K562 (cell line): ENCODE measurements around the gene PRSS53. TPM values are rescaled to one million over a fixed set of nuclear protein-coding genes. Genes with fewer than 3 reads are reported as not detected.
A peak's percentile ranks its signal among the peaks of the same experiment; 100 is the strongest.

Experiments used
- CHD2 ChIP-seq: IDR thresholded peaks from 2 replicates; pipeline ENCODE4 v1.6.1; 2011; ENCODE audit warnings: low read depth, low read length
- DDX20 ChIP-seq: fragments of 450-650 bp; IDR thresholded peaks from 2 replicates; pipeline ENCODE4 v1.6.1; 2016; ENCODE audit warnings: missing genetic modification characterization, low read depth, mild to moderate bottlenecking, missing compliant biosample characterization, moderate library complexity
- E2F1 ChIP-seq: sonication (generic); formaldehyde crosslinking; IDR thresholded peaks from 2 replicates; pipeline ENCODE4 v1.8.1; 2023; ENCODE audit warnings: mild to moderate bottlenecking, missing genetic modification reagents, moderate library complexity
- GATAD2B ChIP-seq: fragments of 450-650 bp; IDR thresholded peaks from 2 replicates; pipeline ENCODE4 v1.6.1; 2017; ENCODE audit warnings: mild to moderate bottlenecking, borderline replicate concordance
- HIVEP1 ChIP-seq: fragments of 250-450 bp; sonication (Bioruptor Pico); IDR thresholded peaks from 2 replicates; pipeline ENCODE4 v1.4.0; 2020; ENCODE audit warnings: mild to moderate bottlenecking
- KAT2B ChIP-seq: IDR thresholded peaks from one replicate; pipeline ENCODE4 v1.6.1; 2012; ENCODE audit warnings: low read depth, mild to moderate bottlenecking, control low read depth, inconsistent platforms, low read length, moderate library complexity
- MYC ChIP-seq, 2 experiments: fragments of 250-450 bp in 1 of 2; sonication (Bioruptor Pico) in 1 of 2; IDR thresholded peaks; 2 replicates each; pipeline versions ENCODE4 v1.5.1 to v1.6.1; 2012 to 2021; ENCODE audit warnings: low read depth in 2 of 2, borderline replicate concordance in 1 of 2, improper control_type of control experiment in 1 of 2, low read length in 1 of 2, mild to moderate bottlenecking in 1 of 2, moderate library complexity in 1 of 2
- NBN ChIP-seq: fragments of 450-650 bp; IDR thresholded peaks from 2 replicates; pipeline ENCODE4 v1.6.1; 2016; ENCODE audit warnings: low read depth, mild to moderate bottlenecking
- NFXL1 ChIP-seq: fragments of 450-650 bp; formaldehyde crosslinking; IDR thresholded peaks from 2 replicates; pipeline ENCODE4 v1.4.0; 2021; ENCODE audit warnings: mild to moderate bottlenecking
- NUFIP1 ChIP-seq: fragments of 450-650 bp; IDR thresholded peaks from 2 replicates; pipeline ENCODE4 v1.6.1; 2018; ENCODE audit not compliant: partially characterized antibody
- PTBP1 ChIP-seq: fragments of 200-400 bp; formaldehyde crosslinking; IDR thresholded peaks from 2 replicates; pipeline ENCODE4 v1.6.1; 2017; ENCODE audit warnings: low read depth, low read length
- PTTG1 ChIP-seq: fragments of 450-650 bp; IDR thresholded peaks from 2 replicates; pipeline ENCODE4 v1.6.1; 2016; ENCODE audit warnings: low read depth, mild to moderate bottlenecking, missing genetic modification characterization, missing compliant biosample characterization
- RHOXF2B ChIP-seq: fragments of 250-450 bp; sonication (Bioruptor Pico); conservative IDR thresholded peaks from 2 replicates; pipeline ENCODE4 v1.5.1; 2021
- SLC30A9 ChIP-seq: fragments of 250-450 bp; sonication (Bioruptor Pico); IDR thresholded peaks from 2 replicates; pipeline ENCODE4 v1.8.0; 2022; ENCODE audit warnings: mild to moderate bottlenecking, moderate library complexity
- SNRNP70 ChIP-seq: fragments of 200-400 bp; formaldehyde crosslinking; optimal IDR thresholded peaks from 2 replicates; pipeline ENCODE3; 2017; ENCODE audit warnings: low read depth, low read length
- TARDBP ChIP-seq: fragments of 450-650 bp; IDR thresholded peaks from 2 replicates; pipeline ENCODE4 v1.6.1; 2016
- TBL1XR1 ChIP-seq, 2 experiments: IDR thresholded peaks; 2 replicates each; pipeline ENCODE4 v1.6.1; 2012; ENCODE audit warnings: improper control_type of control experiment in 2 of 2, low read length in 2 of 2, mild to moderate bottlenecking in 1 of 2
- XRCC4 ChIP-seq: IDR thresholded peaks from one replicate; pipeline ENCODE4 v1.6.1; 2011; ENCODE audit not compliant: insufficient read depth, insufficient read length; ENCODE audit errors: extremely low read depth
- XRCC5 ChIP-seq: fragments of 200-400 bp; formaldehyde crosslinking; IDR thresholded peaks from 2 replicates; pipeline ENCODE4 v1.6.1; 2017; ENCODE audit warnings: low read depth, mild to moderate bottlenecking, low read length
- ZBTB34 ChIP-seq: fragments of 250-450 bp; sonication (Bioruptor Pico); IDR thresholded peaks from 2 replicates; pipeline ENCODE4 v1.8.0; 2021; ENCODE audit warnings: mild to moderate bottlenecking, moderate library complexity
- ZNF140 ChIP-seq: fragments of 250-450 bp; sonication (Bioruptor Pico); IDR thresholded peaks from 2 replicates; pipeline ENCODE4 v1.8.0; 2021; ENCODE audit warnings: moderate library complexity, mild to moderate bottlenecking, inconsistent platforms
- ZNF146 ChIP-seq: IDR thresholded peaks from one replicate; pipeline ENCODE4 v1.6.1; 2018; ENCODE audit warnings: missing compliant biosample characterization; ENCODE audit not compliant: unreplicated experiment
- ZNF239 ChIP-seq: fragments of 250-450 bp; sonication (Bioruptor Pico); IDR thresholded peaks from 2 replicates; pipeline ENCODE4 v1.4.0; 2020; ENCODE audit warnings: mild to moderate bottlenecking
- ZNF282 ChIP-seq: sonication (generic); formaldehyde crosslinking; IDR thresholded peaks from 2 replicates; pipeline ENCODE4 v1.8.1; 2023; ENCODE audit warnings: missing genetic modification reagents
- ZNF57 ChIP-seq: fragments of 450-650 bp; formaldehyde crosslinking; IDR thresholded peaks from 2 replicates; pipeline ENCODE4 v1.4.0; 2020; ENCODE audit warnings: mild to moderate bottlenecking, moderate library complexity
- ZNF764 ChIP-seq: fragments of 250-450 bp; sonication (Bioruptor Pico); IDR thresholded peaks from 2 replicates; pipeline ENCODE4 v1.4.0; 2020; ENCODE audit warnings: low read depth, mild to moderate bottlenecking, moderate library complexity
- ZZZ3 ChIP-seq: fragments of 450-650 bp; IDR thresholded peaks from 2 replicates; pipeline ENCODE4 v1.6.1; 2016; ENCODE audit warnings: antibody characterized with exemption, mild to moderate bottlenecking, moderate library complexity
- polyA plus RNA-seq, 8 experiments: library from polyadenylated mRNA; depleted of rRNA in 4 of 8; stranded (reverse) in 5 of 8; unstranded in 3 of 8; fragments of >200 nt; fragmentation: Nextera tagmentation in 2 of 8; fragmentation: Illumina TruSeq in 1 of 8; extraction: Ambion mirVana in 2 of 8; extraction: Trizol in 1 of 8; gene quantifications; 2 replicates each; pipeline versions ENCODE4 v1.2.1 to v1.2.3, GENCODE V29; 2011 to 2014; ENCODE audit warnings: inconsistent platforms in 1 of 8, missing spikeins in 1 of 8
- total RNA-seq, 7 experiments: library from RNA; depleted of rRNA in 6 of 7; stranded (reverse); fragments of >200 nt in 6 of 7; fragmentation: Illumina TruSeq in 2 of 7; extraction: Trizol in 2 of 7; gene quantifications; 2 replicates each; pipeline versions ENCODE4 v1.2.1 to v1.2.3, GENCODE V29; 2011 to 2021; ENCODE audit warnings: low replicate concordance in 1 of 7
- TF ChIP-seq, protein P1 (sequence below): fragments of 250-450 bp; sonication (Bioruptor Pico); IDR thresholded peaks from 2 replicates; pipeline ENCODE4 v1.8.0; 2021; ENCODE audit warnings: borderline replicate concordance, mild to moderate bottlenecking, moderate library complexity; ENCODE audit not compliant: poor library complexity, severe bottlenecking

The PRSS53 gene
- total and polyA plus RNA-seq, 9 of the 15 experiments (the other 6 are each of a cell fraction or from before 2014, with no cell fraction given) = 0.40 to 1.9 (median 0.78) TPM; not detected in 2

DNA sequence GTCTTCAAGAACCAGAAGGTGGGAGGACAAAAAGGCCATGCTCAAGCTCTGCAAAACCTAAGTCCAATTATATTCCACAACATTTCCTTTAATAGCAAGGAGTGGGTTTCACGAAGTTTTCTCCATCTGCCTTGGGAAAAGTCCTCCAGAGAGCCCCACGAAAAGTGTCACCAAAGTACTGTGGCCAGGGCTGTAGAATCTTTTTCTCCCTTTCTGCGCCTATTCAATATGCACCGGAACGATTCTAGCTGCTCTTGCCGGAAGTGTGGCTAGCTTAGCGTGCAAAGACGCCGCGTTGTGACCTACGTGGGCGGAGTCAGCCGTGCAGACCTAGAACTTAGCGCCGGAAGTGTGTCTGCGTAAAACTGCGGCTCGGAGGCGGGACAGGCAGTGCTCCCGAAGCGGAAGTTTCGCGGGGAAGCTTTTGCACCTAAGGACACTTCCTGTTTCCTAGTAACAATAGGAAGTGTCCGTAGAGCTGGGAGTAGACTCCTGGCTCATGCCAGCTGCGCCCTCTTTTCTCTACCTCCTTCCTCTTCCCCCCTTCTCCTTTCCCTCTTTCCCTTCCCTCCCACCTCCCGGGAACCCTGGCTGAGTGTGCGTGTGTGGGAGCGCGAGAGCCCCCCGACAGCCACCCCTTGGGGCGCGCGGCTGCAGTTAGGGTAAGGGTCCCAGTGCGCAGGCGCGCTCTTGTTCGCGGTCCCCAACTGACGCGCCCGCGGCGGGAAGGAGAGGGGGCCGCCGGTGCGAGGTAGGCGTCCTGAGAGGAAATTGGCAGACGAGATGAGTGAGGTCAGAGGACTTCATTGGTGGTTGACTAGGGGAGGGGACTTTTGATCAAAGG lies 14.6 kb downstream of the PRSS53 start, which contains the start of the genes ZNF646 and ZNF668 (continued):
- no peak for TF ChIP-seq E2F1 (CRISPR knock-in tag)
- no peak for TF ChIP-seq GATAD2B
- peak in 1 of 2 experiments; percentile 37; a peak in 1 of 4 replicates for TF ChIP-seq TBL1XR1 (IDR thresholded peaks at IDR 0.05; ENCODE audit: low read length in 2 of 2)
- no peak for TF ChIP-seq NFXL1 (CRISPR knock-in tag)
- TF ChIP-seq XRCC5 = peak; percentile 62
- TF ChIP-seq ZNF57 (CRISPR knock-in tag) = no peak
- TF ChIP-seq HIVEP1 (CRISPR knock-in tag) = no peak
- TF ChIP-seq CHD2 = no peak
- no peak for TF ChIP-seq ZNF140 (CRISPR knock-in tag)
- TF ChIP-seq ZNF239 (CRISPR knock-in tag) = no peak
- no peak for TF ChIP-seq SNRNP70
- TF ChIP-seq KAT2B = no peak
- TF ChIP-seq ZNF764 (CRISPR knock-in tag) = 0 out of 2 replicates have a peak, but pooled peaks have one; percentile 19
- TF ChIP-seq, protein P1, sequence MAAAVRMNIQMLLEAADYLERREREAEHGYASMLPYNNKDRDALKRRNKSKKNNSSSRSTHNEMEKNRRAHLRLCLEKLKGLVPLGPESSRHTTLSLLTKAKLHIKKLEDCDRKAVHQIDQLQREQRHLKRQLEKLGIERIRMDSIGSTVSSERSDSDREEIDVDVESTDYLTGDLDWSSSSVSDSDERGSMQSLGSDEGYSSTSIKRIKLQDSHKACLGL (CRISPR knock-in tag) = no peak
- TF ChIP-seq TARDBP = peak; percentile 67; the same call in 1 of the 2 replicates
- TF ChIP-seq ZZZ3 = no peak
- TF ChIP-seq PTBP1 = no peak
- no peak for TF ChIP-seq NUFIP1
- TF ChIP-seq DDX20 (tag) = no peak
- no peak for TF ChIP-seq ZNF146 (CRISPR knock-in tag)
- no peak for TF ChIP-seq NBN
- TF ChIP-seq PTTG1 = no peak
- no peak for TF ChIP-seq ZBTB34 (CRISPR knock-in tag)
- no peak for TF ChIP-seq RHOXF2B
- TF ChIP-seq ZNF282 (CRISPR knock-in tag) = no peak
- TF ChIP-seq MYC (IDR thresholded peaks at IDR 0.05; ENCODE audit: low read depth, low read length) = peak; percentile 53; the same call in 1 of the 2 replicates
- peak; percentile 42; the same call in 1 of the 2 replicates for TF ChIP-seq MYC (CRISPR knock-in tag; IDR thresholded peaks at IDR 0.05; ENCODE audit: borderline replicate concordance, low read depth)
- TF ChIP-seq SLC30A9 = no peak
- TF ChIP-seq XRCC4 = no peak
